ENCODE measurements around the gene SLC35F3.

The SLC35F3 gene

GRCh38 chr1:233975486-233975885, 71.0 kb downstream of the SLC35F3 start:
- no peak for DNase-seq

- DNase-seq, result no peak
Observed at GRCh38 chr1:233981042-233981675, 76.7 kb downstream of the SLC35F3 start.

GRCh38 chr1:233982827-233983518, 78.5 kb downstream of the SLC35F3 start:
- no peak for DNase-seq

- DNase-seq, result no peak
Observed at GRCh38 chr1:233983811-233984210, 79.3 kb downstream of the SLC35F3 start.

DNA sequence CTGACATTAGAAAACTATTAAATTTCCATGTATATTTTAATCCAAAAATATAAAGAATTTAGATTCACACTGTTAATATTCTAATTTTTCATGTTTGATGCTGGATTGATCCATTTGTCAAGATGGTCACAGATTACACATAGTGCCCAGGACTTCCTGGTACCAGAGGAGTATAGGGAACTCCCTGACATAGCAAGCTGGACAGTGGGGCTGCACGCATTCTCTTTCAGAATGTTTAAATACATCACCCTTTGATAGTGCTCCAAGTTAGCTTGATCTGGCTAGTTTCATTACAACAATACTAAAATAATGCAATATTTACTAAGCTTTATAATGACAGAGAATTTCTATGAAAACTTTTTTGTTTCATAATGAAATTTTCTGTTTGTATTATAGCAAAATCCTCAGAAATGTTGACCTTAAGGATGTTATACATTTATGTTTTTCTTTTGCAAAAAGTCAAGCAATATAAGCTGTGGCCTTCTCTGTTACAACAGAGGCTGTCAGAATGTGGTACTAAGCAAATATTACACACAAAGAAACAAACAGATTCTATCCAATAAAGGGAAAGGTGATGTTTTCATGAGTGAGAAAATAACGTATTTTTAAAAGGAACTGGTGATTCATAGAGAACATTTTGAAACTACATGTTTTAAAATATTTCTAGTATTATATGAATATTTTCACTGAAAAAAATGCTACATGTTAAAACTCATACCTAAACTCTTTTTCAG, 84.7 kb downstream of the SLC35F3 start:
- no peak for DNase-seq

GRCh38 chr1:233990486-233990885, 86.0 kb downstream of the SLC35F3 start:
- DNase-seq, result no peak

DNA sequence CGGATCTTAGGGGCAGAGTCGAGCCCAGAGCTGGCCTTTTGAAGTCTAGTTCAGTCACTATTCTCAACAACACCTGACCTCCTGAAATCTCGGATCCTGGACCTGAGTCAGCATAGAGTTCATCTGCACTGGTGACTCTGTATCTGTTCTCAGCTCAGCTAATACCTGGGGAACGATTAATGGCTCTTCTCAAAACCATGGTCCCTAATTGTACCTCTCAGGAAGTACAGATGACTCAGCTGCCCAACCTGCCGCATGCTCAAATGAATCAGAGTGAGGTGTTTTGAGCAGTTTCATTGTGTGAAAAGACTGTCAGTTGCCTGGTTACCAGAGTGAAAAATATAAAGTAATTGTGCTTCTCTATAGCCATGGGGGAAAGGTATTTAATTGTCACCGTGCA, 89.2 kb downstream of the SLC35F3 start:
- no peak for DNase-seq

- no peak for DNase-seq
Observed at GRCh38 chr1:233994112-233994511, 89.6 kb downstream of the SLC35F3 start.

DNA sequence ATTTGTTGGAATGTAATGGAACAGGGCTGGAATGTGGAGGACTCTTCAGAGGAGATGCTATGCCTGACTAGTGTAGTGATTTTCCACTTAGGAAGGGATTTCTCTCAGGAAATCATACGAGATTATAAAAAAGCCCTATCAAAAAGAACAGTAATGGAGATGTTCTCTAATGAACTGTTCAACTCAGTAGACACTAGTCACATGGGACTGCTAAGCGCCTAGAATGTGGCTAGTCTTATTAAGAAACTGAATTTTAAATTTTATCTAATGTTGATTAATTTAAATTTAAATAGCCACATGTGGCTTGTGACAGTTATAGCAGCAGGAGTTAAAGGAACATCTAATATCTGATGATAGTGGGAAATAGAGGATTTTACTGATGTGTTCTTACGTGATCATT, 94.0 kb downstream of the SLC35F3 start:
- DNase-seq, result no peak

- no peak for DNase-seq
Observed at GRCh38 chr1:233998891-233999290, 94.4 kb downstream of the SLC35F3 start.

GRCh38 chr1:234000557-234001041, 96.1 kb downstream of the SLC35F3 start:
- no peak for DNase-seq

DNA sequence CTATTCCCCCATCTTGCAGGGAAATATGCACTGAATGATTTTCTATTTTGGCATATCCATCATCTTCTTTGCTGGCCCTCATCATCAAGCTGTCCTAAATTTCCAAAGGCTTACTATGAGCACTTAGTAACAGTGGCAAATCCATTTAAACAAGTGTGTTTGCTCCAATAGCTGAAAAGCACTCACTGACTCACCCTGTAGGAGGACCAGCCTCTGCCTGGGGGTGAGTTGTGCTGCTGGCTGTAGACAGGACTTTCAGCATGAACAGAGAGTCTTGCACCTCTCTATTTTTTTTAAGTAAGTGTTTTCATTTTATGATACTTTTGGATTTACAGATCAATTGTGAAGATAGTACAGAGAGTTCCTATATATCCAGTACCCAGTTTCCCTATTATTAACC, 97.3 kb downstream of the SLC35F3 start:
- no peak for DNase-seq

- no peak for DNase-seq
Observed at GRCh38 chr1:234004591-234004990, 100.1 kb downstream of the SLC35F3 start.

GRCh38 chr1:234007684-234008083, 103.2 kb downstream of the SLC35F3 start:
- DNase-seq, result no peak

- no peak for DNase-seq
Observed at GRCh38 chr1:234008591-234008990, 104.1 kb downstream of the SLC35F3 start.

- DNase-seq, result no peak
Observed at GRCh38 chr1:234009668-234010067, 105.2 kb downstream of the SLC35F3 start.

DNA sequence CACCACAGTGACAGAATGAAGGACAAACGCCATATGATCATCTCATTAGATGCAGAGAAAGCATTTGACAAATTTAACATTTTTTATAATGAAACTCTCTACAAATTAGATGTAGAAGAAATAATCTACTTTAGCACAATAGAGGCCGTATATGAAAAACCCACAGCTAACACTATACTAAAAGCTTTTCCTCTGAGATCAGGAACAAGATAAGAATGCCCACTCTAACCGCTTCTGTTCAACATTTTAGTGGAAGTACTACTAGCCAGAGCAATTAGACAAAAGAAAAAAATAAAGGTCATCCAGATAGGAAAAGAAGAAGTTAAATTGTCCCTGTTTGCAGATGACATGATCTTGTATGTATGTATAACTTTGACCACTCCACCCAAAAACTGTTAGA, 109.7 kb downstream of the SLC35F3 start:
- DNase-seq, result no peak

DNA sequence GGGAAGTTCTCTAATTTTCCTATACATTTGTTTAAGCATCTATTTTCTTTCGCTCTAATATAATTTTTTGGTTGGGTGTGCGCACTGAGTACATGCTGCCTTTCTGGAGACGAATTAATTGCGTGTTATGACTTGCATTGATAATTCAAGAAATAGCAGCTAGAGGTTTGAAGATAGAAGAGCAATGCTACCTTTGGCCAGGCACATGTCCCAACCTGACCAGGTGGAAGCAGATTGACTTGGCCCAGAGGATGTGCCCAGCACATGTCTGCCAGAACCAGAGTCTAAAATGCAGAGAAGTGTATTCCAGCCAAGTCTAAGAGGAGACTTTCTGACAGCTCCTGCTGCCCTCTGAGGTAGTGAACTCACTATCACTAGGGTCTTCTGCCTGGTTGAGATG, 114.3 kb downstream of the SLC35F3 start:
- DNase-seq, result no peak

DNA sequence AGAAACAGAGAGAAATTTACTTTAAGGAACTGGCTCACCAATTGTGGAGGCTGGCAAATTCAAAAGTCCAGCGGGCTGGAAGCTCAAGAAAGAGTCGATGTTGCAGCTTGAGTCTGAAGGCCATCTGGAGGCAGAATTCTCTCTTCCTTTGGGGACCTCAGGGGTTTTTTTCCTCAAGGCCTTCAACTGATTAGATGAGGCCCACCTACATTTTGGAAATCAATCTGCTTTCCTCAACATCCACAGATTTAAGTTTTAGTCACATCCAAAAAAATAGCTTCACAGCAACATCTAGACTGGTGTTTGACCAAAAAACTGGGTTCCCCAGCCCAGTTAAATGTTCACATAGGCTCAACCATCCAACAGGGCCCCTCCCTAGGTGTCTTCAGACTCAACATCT, 114.9 kb downstream of the SLC35F3 start:
- DNase-seq, result no peak

- no peak for DNase-seq
Observed at GRCh38 chr1:234022302-234022701, 117.8 kb downstream of the SLC35F3 start.

GRCh38 chr1:234039603-234040002, 135.1 kb downstream of the SLC35F3 start:
- DNase-seq, result no peak

DNA sequence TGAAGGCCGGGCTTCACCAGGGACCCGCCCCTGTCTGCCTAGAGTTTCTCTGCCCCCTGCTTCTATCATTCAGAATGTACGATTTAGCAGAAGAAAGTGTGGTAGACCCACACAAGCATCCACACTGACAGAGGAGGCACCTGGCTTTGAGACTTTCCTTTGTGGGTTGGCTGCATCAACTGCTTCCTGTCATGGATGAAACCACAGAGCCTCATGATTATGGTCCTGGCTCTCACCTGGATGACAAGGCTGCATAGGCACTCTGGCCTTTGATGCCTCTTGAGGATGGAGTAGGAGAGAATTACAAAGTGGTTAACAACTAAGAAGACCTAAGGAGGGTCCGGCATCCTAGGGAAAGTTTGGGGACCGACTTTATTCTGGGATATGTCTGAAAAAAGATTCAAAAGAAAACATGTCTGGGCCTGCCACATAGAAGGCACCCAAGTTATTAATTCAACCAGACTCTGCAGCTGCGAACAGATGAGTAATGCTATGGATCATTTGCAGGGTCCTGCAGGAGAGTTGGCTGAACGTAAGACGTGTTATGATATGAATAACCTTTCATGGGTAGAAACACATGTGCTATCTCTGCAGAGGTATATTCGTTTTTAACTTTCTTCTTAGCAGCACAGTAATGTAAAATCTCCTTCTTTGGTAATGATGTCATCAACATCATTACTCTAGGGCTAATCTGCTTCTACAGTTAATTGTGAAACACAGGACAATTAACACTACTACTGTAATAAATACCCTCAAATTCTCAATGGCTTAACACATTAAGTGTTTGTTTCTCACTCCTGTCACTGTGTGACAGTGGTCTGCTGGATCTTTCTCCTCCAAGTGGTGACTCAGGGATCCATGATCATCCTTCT, 136.2 kb downstream of the SLC35F3 start:
- DNase-seq, result no peak

DNA sequence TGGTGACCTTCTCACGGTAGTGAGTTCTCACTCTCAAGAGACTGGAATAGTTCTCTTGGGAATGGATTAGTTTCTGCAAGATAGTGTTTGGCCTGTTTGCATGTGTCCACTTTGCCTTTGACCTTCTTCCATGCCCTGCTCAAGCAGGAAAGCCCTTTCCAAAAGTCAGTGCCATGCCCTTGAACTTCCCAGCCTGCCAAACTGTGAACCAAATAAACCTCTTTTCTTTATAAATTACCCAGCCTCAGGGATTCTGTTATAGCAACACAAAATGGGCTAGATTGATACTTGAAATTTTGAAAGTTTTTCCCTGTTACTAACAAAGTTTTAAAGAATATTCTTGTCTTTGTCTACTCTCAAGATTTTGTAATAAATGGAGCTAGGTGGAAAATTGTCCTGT, 139.6 kb downstream of the SLC35F3 start:
- DNase-seq, result no peak

Data from activated CD4-positive, CD25-positive, alpha-beta regulatory T cell treated with anti-CD3 and anti-CD28 coated beads, Interleukin-2, amount 50 U/mL, for 72 hours (primary cell).